Sigmoid colon (tissue), 7 donors: ENCODE measurements around the gene MDM4. TPM values are rescaled to one million over a fixed set of nuclear protein-coding genes. Genes with fewer than 3 reads are reported as not detected.
"Not testable (repeated sequence)": the region's sequence is repeated elsewhere in the genome, so short reads cannot be mapped to it uniquely, and the experiment has no call there.

ENCODE experiments used
- DNase-seq: peaks from one replicate; pipeline ENCODE4 v3.0.0-alpha.2; 2019
- H3K27ac ChIP-seq, 4 donors: fragments of 200-600 bp; sonication (generic); one replicate each; pipeline ENCODE4 v1.5.1; 2016 to 2019; ENCODE audit warnings: mild to moderate bottlenecking in 1 of 4
- H3K27me3 ChIP-seq, 3 donors: fragments of 200-600 bp; sonication (generic); one replicate each; pipeline ENCODE4 v1.5.1; 2019; ENCODE audit warnings: mild to moderate bottlenecking in 1 of 3
- H3K36me3 ChIP-seq, 4 donors: fragments of 200-600 bp; sonication (generic); one replicate each; pipeline ENCODE4 v1.5.1; 2016 to 2019
- H3K4me1 ChIP-seq, 4 donors: fragments of 200-600 bp; sonication (generic); one replicate each; pipeline ENCODE4 v1.5.1; 2017 to 2019
- H3K4me3 ChIP-seq, 4 donors: fragments of 200-600 bp; sonication (generic); one replicate each; pipeline ENCODE4 v1.5.1; 2017 to 2019; ENCODE audit warnings: mild to moderate bottlenecking in 2 of 4, moderate library complexity in 1 of 4
- H3K9me3 ChIP-seq, 4 donors: fragments of 200-600 bp in 3 of 4; sonication (generic) in 3 of 4; one replicate each; pipeline versions ENCODE4 v1.5.1 to v1.6.1; 2013 to 2019
- EP300 ChIP-seq, 4 donors: sonication (generic); formaldehyde crosslinking; IDR thresholded peaks; one replicate each; pipeline ENCODE4 v1.6.1; 2017; ENCODE audit warnings: antibody characterized with exemption in 4 of 4
- POLR2A ChIP-seq, 2 donors: fragments of 450-650 bp; IDR thresholded peaks; one replicate each; pipeline ENCODE4 v1.6.1; 2016; ENCODE audit warnings: antibody characterized with exemption in 2 of 2, mild to moderate bottlenecking in 2 of 2, moderate library complexity in 2 of 2
- POLR2AphosphoS5 ChIP-seq, 4 donors: sonication (generic); formaldehyde crosslinking; IDR thresholded peaks; one replicate each; pipeline ENCODE4 v1.6.1; 2017; ENCODE audit warnings: antibody characterized with exemption in 4 of 4
- WGBS, 2 donors: extraction: QIAGEN DNeasy Blood & Tissue Kit; methylation state at CpG; one replicate each; pipeline ENCODE4 v1.1.7; 2013; 5-methylcytosine and 5-hydroxymethylcytosine counted together
- intact Hi-C: fragments of 100-400 bp; cut with DNase I; formaldehyde crosslinking; loops from one replicate; pipeline ENCODE4 v1.15.1; 2023
- polyA plus RNA-seq, 3 donors: library from polyadenylated mRNA; stranded (reverse); fragments of 200-250 nt; gene quantifications; one replicate each; pipeline ENCODE4 v1.2.3, GENCODE V29; 2013
- total RNA-seq, 4 donors: library from RNA; depleted of rRNA; stranded (reverse); fragments of >200 nt; gene quantifications; one replicate each; pipeline ENCODE4 v1.1.0, GENCODE V29; 2016
- TF ChIP-seq, protein P1 (sequence below), 4 experiments: fragments of 450-650 bp in 3 of 4; fragments of 200-600 bp in 1 of 4; IDR thresholded peaks; one replicate each; pipeline ENCODE4 v1.5.1; 2016 to 2019; ENCODE audit warnings: antibody characterized with exemption in 4 of 4, mild to moderate bottlenecking in 3 of 4, moderate library complexity in 2 of 4
- donor health status: healthy with polysubstance abuse.
- donor health status: Bipolar disorder and iron deficiency.
- donor health status: healthy.

The MDM4 gene
- total and polyA plus RNA-seq, 7 donors = 1.2 to 82.0 (median 48.2) TPM

DNA sequence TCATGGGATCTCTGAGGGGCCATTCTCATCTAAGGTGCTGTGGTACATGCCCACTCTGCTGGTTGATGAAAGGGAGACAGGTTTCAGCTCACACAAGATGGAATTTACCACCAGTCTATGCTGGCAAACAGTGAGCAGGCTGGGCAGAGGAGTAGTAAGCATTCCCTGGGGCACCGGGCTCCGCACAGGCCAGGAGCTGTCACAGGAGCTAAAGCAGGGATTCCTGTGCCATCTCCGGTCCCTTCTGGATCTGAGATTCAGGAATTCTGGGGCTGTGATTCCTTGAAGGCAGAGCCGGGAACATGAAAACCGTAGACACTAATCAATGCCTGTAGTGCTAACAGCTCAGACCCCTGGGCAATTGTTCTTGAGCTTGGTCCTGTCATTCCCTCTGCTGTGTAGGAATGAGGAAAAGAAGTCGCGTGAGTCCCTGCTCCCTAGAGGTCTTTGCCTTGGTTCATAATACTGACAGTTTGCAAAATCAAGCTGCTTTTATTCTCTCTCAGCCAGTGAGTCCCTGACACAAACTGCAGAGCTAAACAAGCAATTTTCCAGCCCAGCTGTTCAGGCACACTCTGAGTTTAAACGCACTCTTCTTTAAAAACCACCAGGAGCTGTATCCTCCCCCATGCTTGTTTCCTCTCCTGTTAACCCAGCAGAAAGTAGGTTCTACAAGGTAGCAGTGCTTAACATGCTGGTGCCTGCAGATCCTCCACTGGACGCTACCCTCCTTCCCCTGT, 52.5 kb downstream of the MDM4 start:
- peak overlapping the region in 2 of 4 donors; percentile 29 to 31 for H3K27ac ChIP-seq
- TF ChIP-seq, protein P1, sequence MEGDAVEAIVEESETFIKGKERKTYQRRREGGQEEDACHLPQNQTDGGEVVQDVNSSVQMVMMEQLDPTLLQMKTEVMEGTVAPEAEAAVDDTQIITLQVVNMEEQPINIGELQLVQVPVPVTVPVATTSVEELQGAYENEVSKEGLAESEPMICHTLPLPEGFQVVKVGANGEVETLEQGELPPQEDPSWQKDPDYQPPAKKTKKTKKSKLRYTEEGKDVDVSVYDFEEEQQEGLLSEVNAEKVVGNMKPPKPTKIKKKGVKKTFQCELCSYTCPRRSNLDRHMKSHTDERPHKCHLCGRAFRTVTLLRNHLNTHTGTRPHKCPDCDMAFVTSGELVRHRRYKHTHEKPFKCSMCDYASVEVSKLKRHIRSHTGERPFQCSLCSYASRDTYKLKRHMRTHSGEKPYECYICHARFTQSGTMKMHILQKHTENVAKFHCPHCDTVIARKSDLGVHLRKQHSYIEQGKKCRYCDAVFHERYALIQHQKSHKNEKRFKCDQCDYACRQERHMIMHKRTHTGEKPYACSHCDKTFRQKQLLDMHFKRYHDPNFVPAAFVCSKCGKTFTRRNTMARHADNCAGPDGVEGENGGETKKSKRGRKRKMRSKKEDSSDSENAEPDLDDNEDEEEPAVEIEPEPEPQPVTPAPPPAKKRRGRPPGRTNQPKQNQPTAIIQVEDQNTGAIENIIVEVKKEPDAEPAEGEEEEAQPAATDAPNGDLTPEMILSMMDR (IDR thresholded peaks at IDR 0.05) = peak in 1 of 4 experiments; percentile 2
- TF ChIP-seq POLR2AphosphoS5 (IDR thresholded peaks at IDR 0.05) (no peak), POLR2A (IDR thresholded peaks at IDR 0.05) (no peak), EP300 (IDR thresholded peaks at IDR 0.05) (no peak)
- H3K4me3 ChIP-seq = no peak overlapping the region
- peaks cover 0 to 17% (median 12%) of the 10 kb centered on the region in 4 donors for H3K4me1 ChIP-seq
- no peaks in the 10 kb centered on the region for H3K27me3 ChIP-seq
- no peak for DNase-seq
- intact Hi-C loops = loop anchor here (5.0 kb wide), 3 partner anchors 119 to 374 kb away; partner anchors contain the start of gene LRRN2
- WGBS, 2 donors = 89% methylated on average over 9 of the region's 9 CpGs
- H3K9me3 ChIP-seq = no peaks in the 10 kb centered on the region
- peaks cover 0 to under 1% (median 0%) of the 10 kb centered on the region in 4 donors for H3K36me3 ChIP-seq

DNA sequence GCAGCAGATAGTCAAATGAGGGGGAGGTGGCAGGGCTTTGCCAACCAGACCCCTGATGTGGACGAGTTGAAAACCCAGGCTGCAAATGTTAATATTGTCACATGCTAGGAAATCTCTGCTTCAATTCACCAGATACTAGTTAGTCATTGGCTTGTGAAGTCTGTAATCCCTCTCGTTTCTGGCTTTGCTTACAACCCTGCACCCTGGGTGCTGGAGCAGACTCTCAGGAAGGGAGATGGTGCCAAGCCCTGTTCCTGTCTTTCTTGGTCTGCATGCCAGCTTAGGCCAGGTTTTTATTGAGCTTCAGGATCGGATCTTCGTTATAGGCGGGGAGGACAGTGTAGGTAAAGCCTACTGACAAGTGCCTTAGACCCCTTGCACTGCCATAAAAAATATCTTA, 53.3 kb downstream of the MDM4 start:
- H3K9me3 ChIP-seq = no peaks in the 10 kb centered on the region
- H3K36me3 ChIP-seq = no peaks in the 10 kb centered on the region
- peak overlapping the region in 2 of 4 donors; percentile 29 to 31 for H3K27ac ChIP-seq
- no peaks in the 10 kb centered on the region for H3K27me3 ChIP-seq
- TF ChIP-seq EP300 (IDR thresholded peaks at IDR 0.05) (no peak), POLR2AphosphoS5 (IDR thresholded peaks at IDR 0.05) (no peak), POLR2A (IDR thresholded peaks at IDR 0.05) (no peak)
- TF ChIP-seq, protein P1 (IDR thresholded peaks at IDR 0.05) = no peak
- DNase-seq = no peak
- intact Hi-C loops = loop anchor here (5.0 kb wide), 3 partner anchors 118 to 373 kb away; partner anchors contain the start of gene LRRN2
- H3K4me3 ChIP-seq = no peak overlapping the region
- H3K4me1 ChIP-seq = peaks cover 0 to 17% (median 12%) of the 10 kb centered on the region in 4 donors
- WGBS, 2 donors = 83 to 87% methylated on average over 5 of the region's 5 CpGs

DNA sequence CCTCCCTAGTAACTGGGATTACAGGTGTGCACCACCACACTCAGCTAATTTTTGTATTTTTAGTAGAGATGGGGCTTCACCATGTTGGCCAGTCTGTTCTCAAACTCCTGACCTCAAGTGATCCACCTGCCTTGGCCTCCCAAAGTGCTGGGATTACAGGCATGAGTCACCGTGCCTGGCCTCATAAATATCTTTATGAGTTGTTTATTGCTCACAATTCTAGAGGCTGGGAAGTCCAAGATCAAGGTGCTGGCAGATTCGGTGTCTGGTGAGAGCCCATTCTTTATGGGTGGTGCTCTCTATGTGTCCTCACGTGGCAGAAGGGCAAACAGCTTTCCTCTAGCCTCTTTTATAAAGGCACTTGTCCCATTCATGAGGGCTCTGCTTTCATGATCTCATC, 53.8 kb downstream of the MDM4 start:
- H3K36me3 ChIP-seq, H3K27me3 ChIP-seq, H3K4me3 ChIP-seq, DNase-seq, H3K9me3 ChIP-seq, intact Hi-C loops: not testable (repeated sequence)
- Histone ChIP-seq H3K27ac (peak overlapping the region in 1 of 4 donors; percentile 31), H3K4me1 (peaks cover 0 to 17% (median 12%) of the 10 kb centered on the region in 4 donors)
- WGBS, 2 donors = 13 to 40% methylated on average over 3 of the region's 3 CpGs

- 96 to 97% methylated on average over 2 of the region's 2 CpGs for WGBS, 2 donors
- TF ChIP-seq POLR2AphosphoS5 (IDR thresholded peaks at IDR 0.05) (no peak), POLR2A (IDR thresholded peaks at IDR 0.05) (no peak), EP300 (IDR thresholded peaks at IDR 0.05) (no peak)
- TF ChIP-seq, protein P1 (IDR thresholded peaks at IDR 0.05) = no peak
- intact Hi-C loops = no loop called here
- Histone ChIP-seq H3K4me3 (no peak overlapping the region), H3K9me3 (no peaks in the 10 kb centered on the region), H3K36me3 (no peaks in the 10 kb centered on the region), H3K4me1 (peaks cover 0 to 17% (median 12%) of the 10 kb centered on the region in 4 donors), H3K27me3 (no peaks in the 10 kb centered on the region), H3K27ac (no peak overlapping the region)
- DNase-seq = no peak
These were observed 54.9 kb downstream of the MDM4 start for GRCh38 chr1:204571128-204571527.

- H3K36me3 ChIP-seq = no peaks in the 10 kb centered on the region
These were observed 55.4 kb downstream of the MDM4 start for GRCh38 chr1:204571631-204572030.

More at GRCh38 chr1:204571631-204572030, 55.4 kb downstream of the MDM4 start:
- no peak overlapping the region for H3K4me3 ChIP-seq
- peaks cover 0 to 17% (median 12%) of the 10 kb centered on the region in 4 donors for H3K4me1 ChIP-seq
- TF ChIP-seq POLR2A (IDR thresholded peaks at IDR 0.05) (no peak), EP300 (IDR thresholded peaks at IDR 0.05) (no peak), POLR2AphosphoS5 (IDR thresholded peaks at IDR 0.05) (no peak)
- TF ChIP-seq, protein P1 (IDR thresholded peaks at IDR 0.05) = no peak
- no peak for DNase-seq
- H3K27ac ChIP-seq = no peak overlapping the region
- WGBS, 2 donors = 97% methylated on average over 4 of the region's 4 CpGs
- intact Hi-C loops = no loop called here
- no peaks in the 10 kb centered on the region for H3K9me3 ChIP-seq
- no peaks in the 10 kb centered on the region for H3K27me3 ChIP-seq
